HepG2 (cell line): ENCODE data around the gene GFY. TPM values are rescaled to one million over a fixed set of nuclear protein-coding genes. Genes with fewer than 3 reads are reported as not detected.

Experiments
- AHDC1 ChIP-seq: sonication (generic); formaldehyde crosslinking; IDR thresholded peaks from 2 replicates; pipeline ENCODE4 v1.5.1; 2020; ENCODE audit warnings: mild to moderate bottlenecking, missing genetic modification reagents, borderline replicate concordance
- BCL6 ChIP-seq: IDR thresholded peaks from 2 replicates; pipeline ENCODE4 v1.6.1; 2016; ENCODE audit warnings: missing genetic modification reagents, missing compliant biosample characterization
- FOXA3 ChIP-seq: IDR thresholded peaks from 2 replicates; pipeline ENCODE4 v1.6.1; 2016; ENCODE audit warnings: missing genetic modification reagents, missing compliant biosample characterization
- GTF3A ChIP-seq: sonication (generic); formaldehyde crosslinking; conservative IDR thresholded peaks from 2 replicates; pipeline ENCODE4 v1.4.0; 2020; ENCODE audit warnings: mild to moderate bottlenecking, missing genetic modification reagents
- MEF2D ChIP-seq: sonication (generic); formaldehyde crosslinking; IDR thresholded peaks from 2 replicates; pipeline ENCODE4 v1.5.1; 2020; ENCODE audit warnings: mild to moderate bottlenecking, missing genetic modification reagents
- NFIC ChIP-seq: IDR thresholded peaks from 2 replicates; pipeline ENCODE4 v1.6.1; 2012; ENCODE audit warnings: mild to moderate bottlenecking, low read length, inconsistent platforms
- POGZ ChIP-seq: sonication (generic); formaldehyde crosslinking; IDR thresholded peaks from 2 replicates; pipeline ENCODE4 v1.4.0; 2020; ENCODE audit warnings: mild to moderate bottlenecking, missing genetic modification reagents
- POLR2AphosphoS5 ChIP-seq: IDR thresholded peaks from 2 replicates; pipeline ENCODE4 v1.6.1; 2012; ENCODE audit warnings: low read depth, low read length
- PTBP1 ChIP-seq: fragments of 200-400 bp; formaldehyde crosslinking; IDR thresholded peaks from 2 replicates; pipeline ENCODE4 v1.6.1; 2018; ENCODE audit warnings: low read length, low read depth; ENCODE audit not compliant: poor library complexity, severe bottlenecking
- SKIL ChIP-seq: sonication (generic); formaldehyde crosslinking; IDR thresholded peaks from 2 replicates; pipeline ENCODE4 v1.8.0; 2022; ENCODE audit warnings: missing genetic modification reagents, mild to moderate bottlenecking, moderate library complexity, borderline replicate concordance
- SYNCRIP ChIP-seq: fragments of 200-400 bp; formaldehyde crosslinking; IDR thresholded peaks from 2 replicates; pipeline ENCODE4 v1.6.1; 2018; ENCODE audit warnings: mild to moderate bottlenecking, low read depth, low read length; ENCODE audit not compliant: insufficient read depth
- ZGPAT ChIP-seq: IDR thresholded peaks from 2 replicates; pipeline ENCODE4 v1.6.1; 2016; ENCODE audit warnings: mild to moderate bottlenecking
- ZMAT5 ChIP-seq: sonication (generic); formaldehyde crosslinking; IDR thresholded peaks from 2 replicates; pipeline ENCODE4 v1.5.0; 2020; ENCODE audit warnings: mild to moderate bottlenecking, low read depth, missing genetic modification reagents, borderline replicate concordance
- ZNF44 ChIP-seq: sonication (generic); formaldehyde crosslinking; IDR thresholded peaks from 2 replicates; pipeline ENCODE4 v1.5.1; 2020; ENCODE audit warnings: mild to moderate bottlenecking, missing genetic modification reagents
- ZNF484 ChIP-seq: sonication (generic); formaldehyde crosslinking; IDR thresholded peaks from 2 replicates; pipeline ENCODE4 v1.5.1; 2020; ENCODE audit warnings: mild to moderate bottlenecking, low read depth, missing genetic modification reagents, borderline replicate concordance
- ZNF597 ChIP-seq: sonication (generic); formaldehyde crosslinking; IDR thresholded peaks from 2 replicates; pipeline ENCODE4 v1.5.0; 2020; ENCODE audit warnings: missing genetic modification reagents
- ZNF660 ChIP-seq: sonication (generic); formaldehyde crosslinking; IDR thresholded peaks from 2 replicates; pipeline ENCODE4 v1.5.1; 2020; ENCODE audit warnings: mild to moderate bottlenecking, low read depth, missing genetic modification reagents, borderline replicate concordance
- ZNF839 ChIP-seq: sonication (generic); formaldehyde crosslinking; IDR thresholded peaks from 2 replicates; pipeline ENCODE4 v1.4.0; 2020; ENCODE audit warnings: missing genetic modification reagents, mild to moderate bottlenecking, borderline replicate concordance
- polyA plus RNA-seq, 8 experiments: library from polyadenylated mRNA; depleted of rRNA in 3 of 8; stranded (reverse) in 7 of 8; unstranded in 1 of 8; fragments of >200 nt; fragmentation: Illumina TruSeq in 4 of 8; extraction: Trizol in 4 of 8; gene quantifications; 2 replicates each; pipeline versions ENCODE4 v1.2.1 to v1.2.3, GENCODE V29; 2011 to 2016; ENCODE audit warnings: low read depth in 4 of 8, missing spikeins in 1 of 8, mixed read lengths in 1 of 8; ENCODE audit not compliant: insufficient read depth in 1 of 8
- total RNA-seq, 5 experiments: library from RNA; depleted of rRNA; stranded (reverse); fragments of >200 nt; fragmentation: Illumina TruSeq; extraction: Trizol; gene quantifications; 2 replicates each; pipeline ENCODE4 v1.2.3, GENCODE V29; 2016; ENCODE audit warnings: low read depth in 1 of 5

The GFY gene
- total and polyA plus RNA-seq, 2 of the 13 experiments (the other 11 are each of a cell fraction or from before 2014, with no cell fraction given), result not detected

- no peak for TF ChIP-seq GTF3A
- no peak for TF ChIP-seq ZNF484 (CRISPR knock-in tag)
- no peak for TF ChIP-seq ZNF44
- TF ChIP-seq MEF2D (CRISPR knock-in tag), result peak; percentile 60; the same call in 1 of the 2 replicates
- peak; percentile 96 for TF ChIP-seq FOXA3 (CRISPR knock-in tag)
- no peak for TF ChIP-seq PTBP1
- no peak for TF ChIP-seq ZNF597 (CRISPR knock-in tag)
- TF ChIP-seq NFIC, result no peak
- no peak for TF ChIP-seq ZMAT5
- TF ChIP-seq AHDC1 (CRISPR knock-in tag), result no peak
- TF ChIP-seq ZNF660 (CRISPR knock-in tag), result no peak
- no peak for TF ChIP-seq ZGPAT (CRISPR knock-in tag)
- TF ChIP-seq SYNCRIP, result no peak
- no peak for TF ChIP-seq SKIL (CRISPR knock-in tag)
- 0 out of 2 replicates have a peak, but pooled peaks have one; percentile 15 for TF ChIP-seq POGZ (CRISPR knock-in tag)
- TF ChIP-seq POLR2AphosphoS5, result peak; percentile 97
- TF ChIP-seq ZNF839 (CRISPR knock-in tag), result 0 out of 2 replicates have a peak, but pooled peaks have one; percentile 41
- no peak for TF ChIP-seq BCL6 (CRISPR knock-in tag)
These were observed 26.4 kb downstream of the GFY start, which contains the start of gene PIH1D1 (continued) for GRCh38 chr19:49451430-49452181.
